Keratinocyte (primary cell): Measurements from ENCODE around the gene ACAP2.

Experiments used
- CTCF ChIP-seq, 3 experiments: IDR thresholded peaks in 1 of 3; conservative IDR thresholded peaks in 1 of 3; optimal IDR thresholded peaks in 1 of 3; 2 replicates in 2 of 3; 3 replicates in 1 of 3; pipeline versions ENCODE3 to v1.5.1; 2011; ENCODE audit warnings: low read length in 3 of 3, mild to moderate bottlenecking in 3 of 3, moderate library complexity in 2 of 3, control low read depth in 1 of 3, inconsistent platforms in 1 of 3; ENCODE audit not compliant: insufficient read depth in 2 of 3; ENCODE audit errors: extremely low read depth in 1 of 3
- EZH2 ChIP-seq: IDR thresholded peaks from one replicate; pipeline ENCODE4 v1.6.1; 2012; ENCODE audit warnings: inconsistent platforms, mild to moderate bottlenecking, low read length, moderate library complexity

GRCh38 chr3:195250473-195251251, 192.2 kb downstream of the ACAP2 start:
- no peak for TF ChIP-seq CTCF (optimal IDR thresholded peaks at IDR 0.05 in 1 of 3, IDR thresholded peaks at IDR 0.05 in 1 of 3, conservative IDR thresholded peaks at IDR 0.05 in 1 of 3; ENCODE audit: extremely low read depth in 1 of 3, insufficient read depth in 2 of 3, low read length in 3 of 3)
- TF ChIP-seq EZH2 = no peak
